ENCODE data around the gene TACSTD2.

- TF ChIP-seq POLR2AphosphoS5 (IDR thresholded peaks at IDR 0.05; ENCODE audit: low read depth, low read length): peak; percentile 69
- TF ChIP-seq TAF1 (IDR thresholded peaks at IDR 0.05; ENCODE audit: borderline replicate concordance, insufficient read depth, low read length): peak; percentile 57; the same call in 1 of the 2 replicates
- peak; percentile 20; the same call in 1 of the 2 replicates for TF ChIP-seq SIN3A (IDR thresholded peaks at IDR 0.05; ENCODE audit: borderline replicate concordance, insufficient read depth, low read length)
- TF ChIP-seq REST (IDR thresholded peaks at IDR 0.05; ENCODE audit: insufficient read depth in 1 of 2, low read depth in 2 of 2, low read length in 2 of 2): peak in 1 of 2 experiments; percentile 10; a peak in 1 of 4 replicates
Observed at GRCh38 chr1:58546520-58547308, 30.3 kb downstream of the TACSTD2 start, which contains the start of gene OMA1.

Measured in PFSK-1 (cell line).